MM.1S (cell line): Measurements from ENCODE around the gene ZCCHC7.
"Not testable (repeated sequence)": the region's sequence is repeated elsewhere in the genome, so short reads cannot be mapped to it uniquely, and the experiment has no call there.

Source experiments
- DNase-seq: peaks from one replicate; pipeline ENCODE4 v3.0.0-alpha.2; 2015
- H2AFZ ChIP-seq: fragments of 300-600 bp; sonication (generic); 2 replicates; pipeline ENCODE4 v1.6.0; 2016; ENCODE audit warnings: antibody characterized with exemption, low read length
- H3F3A ChIP-seq: fragments of 300-600 bp; sonication (generic); 2 replicates; pipeline ENCODE4 v1.6.1; 2016; ENCODE audit warnings: mild to moderate bottlenecking, antibody characterized with exemption, low read length, moderate library complexity, mixed read lengths; ENCODE audit not compliant: insufficient read depth
- H3K27ac ChIP-seq: fragments of 300-600 bp; sonication (generic); 2 replicates; pipeline ENCODE4 v1.5.1; 2016; ENCODE audit warnings: mild to moderate bottlenecking, low read length
- H3K27me3 ChIP-seq: fragments of 300-600 bp; sonication (generic); replicated peaks from 2 replicates; pipeline ENCODE4 v1.6.0; 2016; ENCODE audit warnings: low read length; ENCODE audit not compliant: insufficient read depth
- H3K36me3 ChIP-seq: fragments of 300-600 bp; sonication (generic); replicated peaks from 2 replicates; pipeline ENCODE4 v1.6.1; 2016; ENCODE audit warnings: mild to moderate bottlenecking, low read length, mixed read lengths; ENCODE audit not compliant: insufficient read depth
- H3K4me1 ChIP-seq: fragments of 300-600 bp; sonication (generic); 2 replicates; pipeline ENCODE4 v1.6.1; 2016; ENCODE audit warnings: low read length, mixed read lengths
- H3K4me2 ChIP-seq: fragments of 300-600 bp; sonication (generic); 2 replicates; pipeline ENCODE4 v1.6.0; 2016; ENCODE audit warnings: low read depth, low read length
- H3K4me3 ChIP-seq: fragments of 300-600 bp; sonication (generic); 2 replicates; pipeline ENCODE4 v1.5.1; 2016; ENCODE audit warnings: low read length, mixed read lengths
- H3K79me2 ChIP-seq: fragments of 300-600 bp; sonication (generic); 2 replicates; pipeline ENCODE4 v1.6.1; 2016; ENCODE audit warnings: mixed run types, low read length, mixed read lengths
- H3K9ac ChIP-seq: fragments of 300-600 bp; sonication (generic); 2 replicates; pipeline ENCODE4 v1.6.1; 2016; ENCODE audit warnings: low read length, mixed read lengths
- H3K9me2 ChIP-seq: fragments of 300-600 bp; sonication (generic); replicated peaks from 2 replicates; pipeline ENCODE4 v1.6.1; 2016; ENCODE audit warnings: mild to moderate bottlenecking, low read length, mixed read lengths; ENCODE audit not compliant: insufficient read depth
- H3K9me3 ChIP-seq: fragments of 300-600 bp; sonication (generic); replicated peaks from 2 replicates; pipeline ENCODE4 v1.6.1; 2016; ENCODE audit warnings: mild to moderate bottlenecking, low read length, mixed read lengths; ENCODE audit not compliant: insufficient read depth
- H4K20me1 ChIP-seq: fragments of 300-600 bp; sonication (generic); 2 replicates; pipeline ENCODE4 v1.6.1; 2016; ENCODE audit warnings: mild to moderate bottlenecking, low read length, moderate library complexity, mixed read lengths; ENCODE audit not compliant: insufficient read depth
- EZH2 ChIP-seq: fragments of 300-600 bp; sonication (generic); optimal IDR thresholded peaks from 2 replicates; pipeline ENCODE3; 2017; ENCODE audit warnings: low read depth, mild to moderate bottlenecking, antibody characterized with exemption, low read length, mixed read lengths
- EZH2phosphoT487 ChIP-seq: fragments of 300-600 bp; sonication (generic); IDR thresholded peaks from 2 replicates; pipeline ENCODE4 v1.6.1; 2018; ENCODE audit warnings: antibody characterized with exemption, low read length
- TF ChIP-seq, protein P1 (sequence below): fragments of 300-600 bp; sonication (generic); IDR thresholded peaks from 2 replicates; pipeline ENCODE4 v1.5.1; 2016; ENCODE audit warnings: antibody characterized with exemption, low read length, mixed read lengths

Gene ZCCHC7

DNA sequence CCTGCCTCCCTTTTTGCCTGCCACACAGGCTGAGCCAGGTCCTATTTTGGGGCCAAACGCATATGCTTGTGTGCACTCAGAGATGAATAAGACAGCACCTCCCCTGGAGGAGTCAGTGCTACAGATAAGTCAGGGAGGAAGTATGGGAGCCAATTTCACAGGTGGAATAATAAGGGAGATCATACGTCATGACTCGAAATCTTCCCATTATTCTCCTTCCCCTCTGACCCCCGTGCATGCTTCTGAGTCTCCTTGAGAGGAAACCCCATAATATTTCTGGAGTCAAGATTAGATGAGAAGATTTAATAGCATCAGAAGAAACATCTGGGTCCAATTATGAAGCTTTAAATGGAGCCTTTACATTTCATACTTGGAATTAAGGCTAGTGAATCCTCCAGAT is 15.1 kb upstream of the ZCCHC7 start:
- Histone ChIP-seq H3F3A (no peaks in the 10 kb centered on the region), H3K27ac (no peak overlapping the region), H3K4me3 (no peak overlapping the region), H4K20me1 (no peaks in the 10 kb centered on the region), H3K36me3 (no peaks in the 10 kb centered on the region), H3K27me3 (no peaks in the 10 kb centered on the region), H3K9me3 (no peaks in the 10 kb centered on the region), H3K9ac (no peak overlapping the region), H3K4me1 (peaks cover 14% of the 10 kb centered on the region), H3K79me2 (no peaks in the 10 kb centered on the region), H3K4me2 (no peak overlapping the region), H2AFZ (no peak overlapping the region), H3K9me2 (no peaks in the 10 kb centered on the region)
- no peak for DNase-seq
- TF ChIP-seq, protein P1, sequence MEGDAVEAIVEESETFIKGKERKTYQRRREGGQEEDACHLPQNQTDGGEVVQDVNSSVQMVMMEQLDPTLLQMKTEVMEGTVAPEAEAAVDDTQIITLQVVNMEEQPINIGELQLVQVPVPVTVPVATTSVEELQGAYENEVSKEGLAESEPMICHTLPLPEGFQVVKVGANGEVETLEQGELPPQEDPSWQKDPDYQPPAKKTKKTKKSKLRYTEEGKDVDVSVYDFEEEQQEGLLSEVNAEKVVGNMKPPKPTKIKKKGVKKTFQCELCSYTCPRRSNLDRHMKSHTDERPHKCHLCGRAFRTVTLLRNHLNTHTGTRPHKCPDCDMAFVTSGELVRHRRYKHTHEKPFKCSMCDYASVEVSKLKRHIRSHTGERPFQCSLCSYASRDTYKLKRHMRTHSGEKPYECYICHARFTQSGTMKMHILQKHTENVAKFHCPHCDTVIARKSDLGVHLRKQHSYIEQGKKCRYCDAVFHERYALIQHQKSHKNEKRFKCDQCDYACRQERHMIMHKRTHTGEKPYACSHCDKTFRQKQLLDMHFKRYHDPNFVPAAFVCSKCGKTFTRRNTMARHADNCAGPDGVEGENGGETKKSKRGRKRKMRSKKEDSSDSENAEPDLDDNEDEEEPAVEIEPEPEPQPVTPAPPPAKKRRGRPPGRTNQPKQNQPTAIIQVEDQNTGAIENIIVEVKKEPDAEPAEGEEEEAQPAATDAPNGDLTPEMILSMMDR = no peak
- TF ChIP-seq EZH2phosphoT487 = no peak
- no peak for TF ChIP-seq EZH2

DNA sequence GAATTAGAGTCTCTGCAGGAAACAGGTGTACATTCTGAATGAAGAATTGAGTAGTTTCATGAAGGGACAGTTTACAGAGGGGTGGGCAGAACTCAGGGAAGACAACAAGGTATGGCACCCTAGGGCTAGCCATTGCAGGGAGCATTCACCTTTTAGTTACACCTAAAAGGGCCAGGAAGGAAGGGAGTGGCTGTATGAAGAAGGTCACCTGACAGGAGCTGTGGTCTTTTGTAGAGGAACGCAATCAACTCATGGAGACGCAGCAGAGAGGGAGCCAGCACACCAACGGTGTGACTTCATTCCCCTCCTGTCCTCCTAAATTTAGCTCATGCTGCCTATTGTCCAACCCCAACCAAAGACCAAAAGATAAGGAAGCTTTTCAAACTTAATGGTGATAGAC is 12.7 kb upstream of the ZCCHC7 start:
- Histone ChIP-seq H3F3A (no peaks in the 10 kb centered on the region), H3K79me2 (no peaks in the 10 kb centered on the region), H3K36me3 (no peaks in the 10 kb centered on the region), H3K9me3 (no peaks in the 10 kb centered on the region), H2AFZ (0 out of 2 replicates have a peak overlapping the region, but pooled peaks have one; percentile 19), H3K4me2 (peak overlapping the region; percentile 2; the same call in 1 of the 2 replicates), H3K4me1 (peaks cover 14% of the 10 kb centered on the region), H4K20me1 (no peaks in the 10 kb centered on the region), H3K27ac (no peak overlapping the region), H3K9ac (no peak overlapping the region), H3K27me3 (no peaks in the 10 kb centered on the region), H3K4me3 (no peak overlapping the region), H3K9me2 (no peaks in the 10 kb centered on the region)
- no peak for TF ChIP-seq EZH2phosphoT487
- TF ChIP-seq, protein P1 = no peak
- TF ChIP-seq EZH2 = no peak
- DNase-seq = no peak

DNA sequence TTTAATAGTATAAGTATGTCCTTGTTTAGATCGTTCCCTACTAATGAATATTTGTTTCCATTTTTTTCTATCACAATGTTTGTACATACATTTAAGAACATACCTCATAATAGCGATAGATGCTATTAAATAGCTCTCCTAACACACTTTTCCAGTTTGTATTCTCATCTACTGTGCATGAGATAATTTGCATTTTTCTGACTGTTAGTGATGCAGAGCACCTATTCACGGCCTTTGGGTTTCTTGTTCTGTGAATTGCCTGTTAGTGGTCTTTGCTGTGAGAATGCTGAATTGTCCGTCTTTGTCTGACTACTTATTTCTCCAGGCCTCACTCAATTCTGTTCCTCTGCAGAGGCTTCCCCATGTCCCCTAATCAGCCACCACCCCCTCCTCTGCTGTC is 5.9 kb upstream of the ZCCHC7 start:
- not testable (repeated sequence) for H4K20me1 ChIP-seq, H3K4me1 ChIP-seq, H3K79me2 ChIP-seq, H3K4me3 ChIP-seq, H3F3A ChIP-seq, H3K36me3 ChIP-seq, H3K27me3 ChIP-seq, DNase-seq, H3K27ac ChIP-seq, H3K9ac ChIP-seq, H3K9me2 ChIP-seq, H3K9me3 ChIP-seq, H3K4me2 ChIP-seq, H2AFZ ChIP-seq

DNA sequence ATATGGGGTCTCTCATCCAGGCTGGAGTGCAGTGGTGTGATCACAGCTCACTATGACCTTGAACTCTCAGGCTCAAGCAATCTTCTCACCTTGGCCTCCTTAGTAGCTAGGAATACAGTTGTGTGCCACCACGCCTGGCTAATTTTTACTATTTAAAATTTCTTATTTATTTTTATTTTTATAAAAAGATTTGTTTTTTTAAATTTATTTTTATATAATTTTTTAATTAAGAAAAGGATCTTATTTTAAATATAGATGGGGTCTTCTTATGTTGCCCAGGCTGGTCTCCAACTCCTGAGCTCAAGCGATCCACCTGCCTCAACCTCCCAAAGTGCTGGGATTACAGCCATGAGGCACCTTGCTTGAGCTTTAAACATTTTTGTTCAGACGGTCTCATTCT is 2.4 kb upstream of the ZCCHC7 start:
- Histone ChIP-seq H4K20me1 (no peaks in the 10 kb centered on the region), H3K4me1 (peaks cover 10% of the 10 kb centered on the region), H3K36me3 (no peaks in the 10 kb centered on the region), H3K9me2 (no peaks in the 10 kb centered on the region), H2AFZ (no peak overlapping the region), H3K79me2 (peaks cover 25% of the 10 kb centered on the region), H3K27me3 (no peaks in the 10 kb centered on the region), H3K9ac (no peak overlapping the region), H3K9me3 (no peaks in the 10 kb centered on the region), H3K4me3 (no peak overlapping the region), H3K4me2 (no peak overlapping the region), H3F3A (no peaks in the 10 kb centered on the region), H3K27ac (no peak overlapping the region)
- DNase-seq = no peak
- TF ChIP-seq, protein P1 = no peak
- no peak for TF ChIP-seq EZH2
- TF ChIP-seq EZH2phosphoT487 = no peak
